ENCODE data around the gene PCBP4.

The PCBP4 gene

DNA sequence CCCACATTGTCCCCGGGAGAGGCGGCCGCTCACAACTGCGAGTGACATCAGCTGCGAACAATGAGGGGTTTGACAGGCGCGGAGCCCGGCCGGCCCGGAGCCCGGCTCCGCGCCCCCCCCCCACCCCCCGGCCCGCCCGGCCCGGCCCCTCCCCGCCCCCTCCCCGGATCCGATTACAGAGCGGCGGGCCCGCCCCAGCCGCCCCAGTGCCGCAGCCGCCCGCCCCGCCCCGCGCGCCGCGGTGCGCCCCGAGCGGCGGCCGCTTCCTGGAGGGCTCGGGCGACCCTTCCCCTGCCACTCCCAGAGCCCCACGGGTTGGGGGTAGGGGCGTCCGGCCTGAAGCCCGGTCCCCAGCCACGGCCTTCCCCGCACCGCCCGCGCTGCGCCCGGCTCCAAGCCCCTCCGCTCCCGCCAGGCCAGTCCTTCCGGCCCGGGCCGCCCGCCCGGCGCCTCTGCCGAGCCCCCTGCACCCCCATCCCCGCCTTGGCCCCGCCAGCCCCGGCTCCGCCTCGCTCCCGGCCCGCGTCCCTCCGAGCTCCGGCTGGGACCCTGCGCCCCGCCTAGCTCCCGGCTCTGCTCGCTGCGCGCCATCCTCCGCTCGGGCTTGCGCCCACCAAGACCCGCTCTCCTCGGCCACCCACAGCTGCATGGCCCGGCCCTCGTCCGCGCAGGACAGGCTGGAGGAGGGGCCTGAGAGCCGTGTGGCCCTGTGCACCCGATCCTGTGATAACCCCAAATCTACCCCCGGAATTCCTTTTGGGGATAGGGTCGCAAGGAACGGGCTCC is at the start of gene PCBP4:
Gene PCBP4 (minus strand): TSS at position 71 of the 786 bp plus-strand sequence. CDS start 6,214 bp downstream, outside the sequence.
- no peak for DNase-seq (ENCODE audit: low read depth in 2 of 2)

DNA sequence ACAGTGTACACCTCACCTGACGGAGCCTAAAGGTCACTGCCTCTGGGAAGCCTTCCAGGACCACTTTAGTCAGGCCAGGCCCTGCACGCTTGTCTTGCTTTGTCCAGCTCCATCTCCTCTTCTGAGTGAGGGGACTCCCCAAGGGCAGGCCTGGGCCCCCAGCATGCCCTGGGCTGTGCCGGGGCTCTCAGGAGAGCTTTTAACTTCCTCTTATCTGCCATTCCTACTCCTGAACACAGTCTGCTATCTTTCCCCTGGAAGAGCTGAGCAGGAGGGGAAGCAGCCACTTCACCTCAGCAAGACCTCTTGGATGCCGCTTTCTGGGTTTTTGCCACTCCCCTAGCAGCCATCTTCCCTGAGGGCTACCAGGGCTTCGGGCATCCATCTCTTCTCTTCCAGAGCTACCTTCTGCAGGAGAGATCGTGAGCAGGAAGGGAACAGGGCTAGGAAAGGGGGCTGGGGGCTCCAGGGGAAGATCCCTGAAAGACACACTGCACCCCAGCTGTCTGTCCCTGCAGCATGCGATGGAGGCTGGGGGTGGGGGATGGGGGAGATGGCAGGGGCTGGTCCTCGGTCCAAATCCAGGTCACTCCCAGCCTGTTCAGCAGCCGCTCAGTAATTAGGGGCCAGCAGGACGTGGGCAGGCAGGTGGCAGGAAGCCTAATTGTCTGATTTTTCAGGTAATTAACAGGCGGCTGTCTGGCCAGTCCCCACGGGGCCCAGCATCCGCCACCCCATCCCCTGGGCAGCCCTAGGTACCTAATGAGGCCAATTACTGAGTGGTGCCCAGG is 48.4 kb upstream of the PCBP4 start:
- no peak for DNase-seq (ENCODE audit: low read depth in 2 of 2)

DNA sequence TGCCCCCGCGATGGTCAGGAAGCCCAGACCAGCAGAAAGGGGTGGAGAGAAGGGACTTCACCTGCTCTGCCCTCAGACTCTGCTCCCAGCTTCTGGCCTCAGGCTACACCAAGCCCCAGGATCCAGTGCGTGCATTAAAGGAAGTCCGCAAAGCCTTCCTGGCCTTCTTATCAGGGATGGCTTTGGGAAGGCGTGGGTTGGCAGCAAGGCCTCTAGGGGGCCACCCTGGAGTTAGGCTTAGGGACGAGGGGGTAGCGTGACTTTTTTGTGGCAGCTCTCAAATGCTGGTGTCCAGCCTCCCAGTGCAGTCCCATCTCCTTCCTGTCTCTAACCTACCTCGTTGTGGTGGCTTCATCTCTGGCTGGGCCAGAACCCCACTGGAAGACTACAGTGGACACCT is 47.4 kb upstream of the PCBP4 start:
- DNase-seq (ENCODE audit: low read depth in 2 of 2) = no peak

DNA sequence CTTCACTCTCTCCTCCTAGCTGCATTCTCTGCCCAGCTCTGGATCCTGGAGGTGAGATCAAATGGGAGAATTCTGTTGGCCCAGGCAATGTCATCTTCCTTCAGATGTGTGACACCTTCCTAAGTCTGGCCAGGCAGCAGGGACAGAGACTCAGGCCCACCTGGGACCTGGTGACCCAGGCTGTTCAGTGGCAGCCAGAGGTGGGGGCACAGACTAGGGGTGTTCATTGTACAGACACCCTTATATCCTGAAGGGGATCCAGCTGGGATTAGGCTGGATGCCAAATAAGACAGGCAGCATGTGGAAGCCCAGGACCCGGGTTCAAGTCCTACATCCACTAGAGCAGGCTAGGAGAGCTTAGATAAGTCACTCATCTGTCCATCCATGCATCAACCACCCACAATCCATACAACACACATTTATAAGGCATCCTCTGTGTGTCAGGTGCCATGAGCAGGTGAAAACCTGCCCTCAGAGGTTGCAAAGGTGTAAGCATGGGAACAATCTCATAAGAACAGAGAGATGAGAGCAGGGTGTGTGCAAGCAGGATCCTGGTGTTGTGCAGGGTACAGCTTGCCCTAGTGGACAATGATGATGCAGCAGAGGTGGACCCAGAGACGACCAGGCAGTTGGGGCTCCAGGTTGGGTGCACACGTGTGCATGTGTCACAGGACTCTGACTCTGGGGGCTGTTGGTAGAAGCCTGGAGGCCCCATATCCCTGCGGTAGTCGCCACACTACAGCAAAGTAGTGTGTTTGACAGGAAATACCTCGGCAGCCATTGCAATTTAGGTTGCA is 46.7 kb upstream of the PCBP4 start:
- no peak for DNase-seq (ENCODE audit: low read depth in 2 of 2)

DNA sequence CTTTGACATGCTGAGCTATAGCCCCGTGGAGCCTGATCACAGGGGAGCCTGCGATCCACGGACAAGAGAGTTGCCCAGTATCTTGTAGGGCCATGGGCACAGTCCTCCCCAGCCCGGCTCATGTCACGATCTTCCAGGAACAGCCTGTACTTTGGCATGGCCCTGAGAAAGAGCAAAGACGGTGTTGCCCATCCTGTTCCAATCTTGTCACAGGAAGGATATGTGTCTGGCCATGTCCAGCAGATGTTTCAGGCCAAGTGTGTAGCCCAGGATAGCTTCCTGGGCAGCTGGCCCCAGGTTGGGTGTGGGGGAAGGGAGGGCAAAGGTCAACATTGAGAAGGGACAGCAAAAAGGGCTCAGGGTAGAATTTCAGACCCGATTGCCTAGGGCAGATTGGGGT is 45.4 kb upstream of the PCBP4 start:
- DNase-seq (ENCODE audit: low read depth in 2 of 2) = no peak

DNA sequence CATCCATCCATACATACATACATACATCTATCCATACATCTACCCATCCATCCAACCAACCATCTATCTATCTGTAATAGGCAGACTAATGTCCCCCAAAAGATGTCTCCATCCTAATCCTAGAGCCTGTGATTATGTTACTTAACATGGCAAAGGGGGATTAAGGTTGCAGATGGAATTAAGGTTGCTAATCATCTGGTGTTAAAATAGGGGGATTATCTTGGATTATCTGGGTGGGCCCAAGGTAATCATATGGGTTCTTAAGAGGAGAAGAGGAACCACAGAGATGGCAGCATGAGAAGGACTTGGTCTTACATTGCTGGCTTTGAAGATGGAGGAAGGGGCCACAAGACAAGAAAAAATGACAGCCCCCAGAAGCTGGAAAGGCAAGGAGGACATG is 43.2 kb upstream of the PCBP4 start:
- DNase-seq (ENCODE audit: low read depth in 2 of 2) = no peak

DNA sequence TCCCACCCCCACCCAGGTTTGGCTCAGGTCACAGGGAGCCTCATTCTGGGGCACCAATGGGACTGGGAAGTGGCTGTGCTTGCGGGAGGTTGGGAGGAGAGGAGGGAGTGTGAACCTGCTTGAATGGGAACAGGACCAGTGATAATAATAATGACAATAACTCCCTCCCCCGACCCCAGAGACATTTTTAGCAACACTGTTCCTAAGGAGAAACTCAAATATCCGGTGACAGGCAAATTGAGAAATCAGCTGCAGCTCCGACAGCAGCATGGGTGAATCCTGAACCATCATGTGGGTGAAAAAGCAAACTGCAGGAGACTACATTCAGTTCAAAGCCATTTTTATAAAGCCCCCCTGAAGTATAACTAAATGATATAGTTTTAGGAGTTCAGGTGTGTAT is 40.0 kb upstream of the PCBP4 start:
- DNase-seq (ENCODE audit: low read depth in 2 of 2) = no peak

DNA sequence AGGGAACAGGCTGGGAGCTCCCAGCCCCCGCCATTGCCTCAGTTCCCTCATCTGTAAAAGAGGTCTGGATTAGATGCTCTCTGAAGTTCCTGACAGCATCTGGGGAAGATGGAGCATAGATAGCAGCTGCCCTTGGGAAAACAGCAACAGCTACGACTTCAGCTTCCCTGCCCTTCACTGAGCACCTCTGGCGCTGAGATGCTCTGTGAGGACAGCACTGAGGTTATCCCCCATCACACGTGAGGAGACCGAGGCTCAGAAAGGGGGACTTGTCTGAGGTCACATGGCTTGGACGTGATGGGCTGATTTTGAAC is 39.5 kb upstream of the PCBP4 start:
- DNase-seq (ENCODE audit: low read depth in 2 of 2) = no peak

DNA sequence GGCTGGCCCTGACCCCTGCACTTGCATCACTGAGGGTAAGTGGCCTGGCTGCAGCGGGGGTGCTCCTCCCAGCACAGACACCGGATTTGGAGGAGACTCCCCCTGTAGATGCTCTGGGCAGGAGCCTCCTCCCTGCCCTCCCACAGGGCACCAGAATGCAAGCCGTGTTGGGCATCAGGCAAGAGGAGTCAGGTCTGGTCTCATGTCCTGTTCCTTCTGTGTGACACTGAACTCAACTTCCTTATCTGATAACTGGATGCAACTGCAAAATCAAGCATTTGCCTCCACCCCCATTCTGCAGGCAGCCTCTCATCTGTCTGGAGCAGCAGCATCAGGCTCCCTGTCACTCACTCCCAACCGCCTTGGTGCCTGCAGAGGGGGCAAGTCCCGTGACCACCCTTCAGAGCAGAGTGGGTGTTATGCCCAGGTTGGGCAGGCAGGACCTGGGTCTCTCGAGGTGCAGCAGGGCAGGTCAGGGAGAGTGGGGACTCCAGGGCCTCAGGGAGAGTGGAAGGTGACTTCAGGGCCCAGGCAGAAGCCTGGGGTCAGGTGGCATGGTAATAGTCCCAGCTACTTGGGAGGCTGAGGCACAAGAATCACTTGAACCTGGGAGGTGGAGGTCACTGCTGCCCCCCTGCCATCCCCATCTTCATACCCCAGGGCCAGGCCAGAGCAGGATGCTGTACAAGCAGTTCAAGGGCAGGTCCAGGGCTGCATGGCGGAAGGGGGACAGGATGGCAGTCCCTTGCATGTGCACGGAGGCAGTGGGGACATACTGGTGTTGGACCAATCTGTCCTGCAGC is 39.0 kb upstream of the PCBP4 start:
- DNase-seq (ENCODE audit: low read depth in 2 of 2) = no peak

DNA sequence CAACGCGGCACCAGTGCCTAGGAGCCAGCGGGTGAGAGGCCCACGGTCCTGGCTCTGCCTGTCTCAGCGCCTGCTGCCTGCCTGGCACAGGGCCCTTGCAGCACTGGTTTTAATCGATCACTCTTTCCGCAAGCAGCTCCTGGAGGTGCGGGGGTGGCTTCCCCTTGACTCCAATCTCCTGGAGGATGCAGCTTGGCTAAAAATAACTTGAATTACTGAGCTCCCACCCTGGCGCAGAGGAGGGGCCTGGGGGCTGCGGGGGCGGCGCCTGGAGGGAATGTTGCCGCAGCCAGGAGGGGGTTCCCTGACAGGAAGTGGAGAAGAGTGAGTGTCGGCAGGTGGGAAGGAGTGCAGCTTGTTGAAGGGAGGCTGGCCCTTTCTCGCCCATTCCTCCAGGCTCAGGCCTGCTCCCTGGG is 38.3 kb upstream of the PCBP4 start:
- DNase-seq (ENCODE audit: low read depth in 2 of 2) = no peak

DNA sequence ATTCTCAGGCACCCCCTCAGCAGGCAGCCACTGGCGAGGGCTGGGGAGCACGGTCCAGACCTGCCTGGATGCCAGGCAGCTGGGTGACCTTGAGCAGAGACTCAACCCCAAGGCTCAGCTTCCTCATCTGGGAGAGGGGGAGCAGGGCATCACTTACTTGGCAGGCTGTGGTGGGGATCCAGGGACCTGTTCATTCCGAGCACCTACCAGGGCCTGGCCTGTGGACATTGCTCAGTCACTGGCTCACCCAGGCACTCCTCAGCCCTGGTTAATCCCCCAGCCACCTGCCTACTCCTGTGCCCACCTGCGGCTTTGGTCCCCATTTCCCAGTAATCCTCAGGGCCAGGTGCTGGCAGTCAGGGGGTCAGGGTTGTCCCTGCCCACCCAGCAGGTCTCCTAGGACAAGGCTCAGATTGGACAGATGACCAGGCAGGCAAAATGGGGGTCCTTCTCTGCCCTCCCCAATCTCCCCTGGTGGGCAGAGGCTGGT is 37.7 kb upstream of the PCBP4 start:
- DNase-seq (ENCODE audit: low read depth in 2 of 2) = no peak

DNA sequence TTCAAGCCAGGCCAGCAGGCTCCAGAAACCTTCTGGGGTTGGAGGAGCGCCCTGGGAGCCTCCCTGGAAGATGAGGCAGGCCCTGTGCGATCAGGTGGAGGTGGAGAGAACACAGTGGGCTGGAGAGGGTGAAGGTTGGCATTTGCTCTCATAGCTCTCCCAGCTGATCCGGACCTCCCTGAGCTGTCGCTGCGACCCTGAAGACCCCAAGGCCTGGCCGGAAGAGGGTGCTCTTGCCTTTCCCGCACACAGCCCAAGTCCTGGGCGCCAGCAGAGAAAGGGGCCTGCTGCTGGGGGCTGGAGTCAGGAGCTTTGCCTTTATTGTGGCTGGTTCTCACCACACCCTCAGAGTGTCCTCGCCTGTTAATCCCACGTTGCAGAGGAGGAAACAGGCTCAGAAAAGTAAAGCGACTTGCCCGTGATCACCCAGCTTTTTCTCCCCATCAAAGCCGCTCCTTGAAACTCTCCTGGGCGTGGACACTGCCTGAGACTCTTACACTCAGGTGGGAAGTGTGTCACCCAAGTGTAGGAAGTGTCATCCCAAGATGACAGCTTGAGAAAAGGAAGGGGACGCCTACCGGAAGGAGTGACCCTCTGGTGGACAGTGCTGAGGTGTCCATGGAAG is 37.0 kb upstream of the PCBP4 start:
- DNase-seq (ENCODE audit: low read depth in 2 of 2) = no peak

DNA sequence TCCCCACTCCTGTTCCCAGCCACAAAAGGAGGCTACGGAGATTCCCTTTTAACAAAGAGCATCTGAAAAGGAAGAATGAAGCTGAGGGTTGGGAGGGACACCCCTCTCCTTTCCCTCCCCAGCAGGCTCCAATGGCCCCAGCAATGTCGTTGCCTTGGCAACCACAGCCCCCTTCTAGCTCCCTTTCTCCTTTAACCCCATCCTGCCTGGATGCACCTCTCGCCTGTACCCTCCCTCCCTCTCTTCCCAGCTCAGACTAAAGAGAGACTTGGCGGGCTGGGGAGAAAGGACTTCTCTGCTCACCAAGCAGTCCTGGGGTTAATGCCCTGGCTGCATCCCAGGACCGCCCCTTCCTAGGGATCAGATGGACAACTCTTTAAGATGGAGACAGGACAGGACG is 35.5 kb upstream of the PCBP4 start:
- no peak for DNase-seq (ENCODE audit: low read depth in 2 of 2)

DNA sequence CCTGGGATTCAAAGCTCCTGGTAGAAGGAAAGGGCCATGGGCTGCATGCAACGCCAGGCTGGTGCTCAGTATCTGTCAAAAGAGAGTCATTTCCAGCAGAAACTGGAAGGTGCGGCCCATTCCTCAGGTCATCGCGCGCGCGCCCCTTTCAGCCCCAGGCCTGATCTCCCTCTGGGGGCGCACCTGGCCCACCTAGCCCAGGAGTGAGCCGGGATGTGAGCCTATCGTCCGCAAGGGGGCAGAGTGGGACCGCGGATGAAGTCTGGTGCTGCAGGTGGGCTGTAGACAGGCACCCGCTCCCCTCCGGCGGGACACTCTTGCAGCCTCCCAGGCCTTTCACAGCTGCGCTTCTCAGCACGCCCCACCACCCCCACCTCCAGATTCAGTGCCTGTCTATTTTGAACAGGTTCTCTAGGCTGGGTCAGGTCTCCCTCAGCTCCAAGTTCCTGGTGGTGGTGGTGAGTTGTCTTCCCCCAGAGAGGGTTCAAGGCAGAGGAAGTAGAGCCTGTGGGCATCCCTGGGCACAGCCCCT is 34.3 kb upstream of the PCBP4 start:
- DNase-seq (ENCODE audit: low read depth in 2 of 2) = peak; percentile 74 to 75

DNA sequence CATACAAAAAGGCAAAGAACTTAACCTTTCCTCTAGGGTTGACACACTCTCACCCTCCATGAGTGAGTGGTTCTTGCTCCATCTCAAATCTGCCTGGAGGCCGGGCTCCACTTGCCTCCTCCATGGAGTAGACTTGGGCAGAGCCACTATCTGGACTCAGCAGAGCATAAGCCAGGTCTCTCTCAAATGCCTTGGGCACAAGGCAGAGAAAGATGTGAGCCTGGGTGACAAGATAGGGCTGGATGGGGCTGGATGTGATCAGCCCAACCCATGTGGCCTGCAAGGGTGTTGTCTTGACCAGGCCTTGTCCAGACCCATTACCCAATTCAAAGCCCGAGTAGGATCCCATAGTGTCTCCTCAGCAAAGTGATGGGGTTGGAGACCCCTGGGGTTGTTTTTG is 32.6 kb upstream of the PCBP4 start:
- DNase-seq (ENCODE audit: low read depth in 2 of 2) = no peak

DNA sequence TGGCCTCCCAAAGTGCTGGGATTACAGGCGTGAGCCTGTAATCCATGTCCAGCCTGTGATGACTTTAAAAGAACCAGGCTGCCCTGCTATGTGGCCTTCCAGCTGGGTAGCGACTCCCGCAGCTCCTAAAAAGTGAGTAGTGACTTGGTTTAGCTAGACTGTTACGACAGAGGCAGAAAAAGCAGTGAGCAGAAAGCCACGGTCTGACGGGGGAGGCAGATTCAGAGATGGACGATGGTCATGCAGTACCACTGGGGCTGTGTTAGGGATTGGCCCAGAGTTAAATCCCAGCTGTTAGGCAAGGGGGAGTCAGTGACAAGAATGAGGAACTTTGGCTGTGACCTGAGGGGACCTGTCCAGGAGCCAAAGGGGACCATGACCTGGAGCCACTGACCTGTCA is 31.5 kb upstream of the PCBP4 start:
- DNase-seq (ENCODE audit: low read depth in 2 of 2) = no peak

DNA sequence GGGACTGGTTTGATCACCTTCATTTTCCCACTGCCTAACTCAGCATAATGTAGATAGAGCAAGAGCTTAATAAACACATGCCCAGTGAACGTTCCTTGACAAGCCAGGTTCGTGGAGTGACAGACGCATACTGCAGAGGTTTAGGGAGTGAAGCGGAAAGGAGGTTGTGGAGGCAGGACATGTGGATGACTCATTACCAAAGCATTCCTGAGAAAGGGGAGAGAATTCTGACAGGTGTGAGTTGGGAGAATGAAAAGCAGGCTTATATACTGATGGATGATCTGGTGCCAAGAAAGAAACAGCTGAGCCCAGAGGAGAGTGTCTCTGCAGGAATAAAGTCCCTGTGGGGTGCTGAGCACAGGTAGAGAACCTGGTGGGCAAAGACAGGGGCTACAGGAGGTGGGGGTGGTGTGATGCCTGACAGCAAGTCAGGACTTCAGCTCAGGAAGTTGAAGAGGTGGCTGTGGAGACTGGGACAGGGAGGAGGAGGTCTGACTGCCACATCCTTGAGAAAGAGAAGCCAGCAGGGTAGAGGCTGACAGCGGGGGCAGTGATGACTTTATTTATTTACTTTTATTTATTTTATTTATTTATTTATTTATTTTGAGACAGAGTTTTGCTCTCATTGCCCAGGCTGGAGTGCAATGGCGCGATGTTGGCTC is 30.8 kb upstream of the PCBP4 start:
- DNase-seq (ENCODE audit: low read depth in 2 of 2) = no peak

DNA sequence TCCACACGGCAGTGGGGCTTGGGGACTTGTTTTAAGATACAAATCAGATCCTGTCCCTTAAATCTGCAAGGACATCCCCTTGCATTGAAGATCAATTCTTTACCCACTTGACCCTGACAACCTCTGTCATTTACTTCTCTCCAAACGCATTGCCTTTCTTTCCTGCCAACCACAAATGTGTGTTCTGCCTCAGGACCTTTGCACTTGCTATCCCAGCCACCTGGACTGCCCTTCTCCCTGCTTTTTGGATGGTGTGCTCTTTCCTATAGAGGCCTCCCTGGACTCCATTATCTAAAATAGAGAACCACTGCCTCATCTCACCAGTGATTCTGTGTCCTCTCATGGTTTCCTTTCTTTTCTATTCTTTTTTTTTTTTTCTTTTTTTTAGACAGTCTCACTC is 29.9 kb upstream of the PCBP4 start:
- no peak for DNase-seq (ENCODE audit: low read depth in 2 of 2)

DNA sequence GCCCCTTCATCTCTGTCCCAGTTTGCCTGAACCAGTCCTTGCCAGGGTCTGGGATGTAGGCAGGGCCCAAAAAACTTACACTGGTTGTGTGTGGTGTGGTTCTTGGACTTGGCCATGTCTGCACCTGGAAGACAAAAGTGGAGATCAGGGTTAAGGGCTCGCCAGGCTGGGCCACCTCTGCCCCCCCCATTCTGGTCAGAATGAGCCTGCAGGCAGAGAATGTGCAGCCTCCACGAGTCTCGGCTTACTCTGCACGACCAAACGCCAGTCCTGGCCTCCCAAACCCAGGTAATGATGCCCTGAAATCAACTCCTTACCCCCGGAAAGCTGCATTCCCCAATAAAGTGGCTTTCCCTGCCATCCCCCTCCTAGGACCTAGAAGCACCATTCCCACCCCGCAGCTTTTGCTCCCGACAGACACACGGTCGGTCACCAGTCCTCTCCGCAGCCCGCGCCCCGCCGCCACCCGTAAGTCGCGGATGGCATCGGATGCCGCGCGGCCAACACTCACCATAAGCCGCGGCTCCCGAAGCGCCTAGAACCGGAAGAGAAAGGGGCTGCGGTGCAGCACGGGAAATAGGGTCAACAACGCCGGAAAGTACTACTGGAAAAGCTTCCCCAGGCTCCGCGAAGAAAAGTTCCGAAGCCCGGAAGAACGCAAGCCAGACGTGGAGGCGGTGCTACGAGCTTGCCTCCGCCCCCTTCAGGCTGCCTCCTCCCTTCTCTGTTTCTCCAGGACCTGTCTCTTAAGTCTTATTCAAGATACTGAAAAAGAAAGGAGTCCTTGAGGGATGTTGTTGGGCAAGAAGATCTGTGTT is 28.3 kb upstream of the PCBP4 start, which contains the start of gene RPL29:
Gene RPL29 (minus strand): TSS at position 550 of the 818 bp plus-strand sequence. CDS start 434 bp downstream, at position 116.
- DNase-seq (ENCODE audit: low read depth in 2 of 2) = peak; percentile 84 to 85
